HL-60 (cell line): ENCODE data around the gene HMCN1.

Experiments
- GABPA ChIP-seq: IDR thresholded peaks from 2 replicates; pipeline ENCODE4 v1.6.1; 2012; ENCODE audit warnings: low read depth
- POLR2AphosphoS5 ChIP-seq: IDR thresholded peaks from 2 replicates; pipeline ENCODE4 v1.6.1; 2012; ENCODE audit warnings: low read depth
- SPI1 ChIP-seq: IDR thresholded peaks from 2 replicates; pipeline ENCODE4 v1.6.1; 2012; ENCODE audit warnings: low read depth, mild to moderate bottlenecking, borderline replicate concordance
- TF ChIP-seq, protein P1 (sequence below): IDR thresholded peaks from one replicate; pipeline ENCODE4 v1.5.1; 2011; ENCODE audit warnings: low read length, control low read depth, inconsistent platforms; ENCODE audit not compliant: insufficient read depth
- TF ChIP-seq, protein P2 (sequence below): IDR thresholded peaks from 2 replicates; pipeline ENCODE4 v1.6.1; 2012; ENCODE audit warnings: low read depth; ENCODE audit not compliant: insufficient replicate concordance

DNA sequence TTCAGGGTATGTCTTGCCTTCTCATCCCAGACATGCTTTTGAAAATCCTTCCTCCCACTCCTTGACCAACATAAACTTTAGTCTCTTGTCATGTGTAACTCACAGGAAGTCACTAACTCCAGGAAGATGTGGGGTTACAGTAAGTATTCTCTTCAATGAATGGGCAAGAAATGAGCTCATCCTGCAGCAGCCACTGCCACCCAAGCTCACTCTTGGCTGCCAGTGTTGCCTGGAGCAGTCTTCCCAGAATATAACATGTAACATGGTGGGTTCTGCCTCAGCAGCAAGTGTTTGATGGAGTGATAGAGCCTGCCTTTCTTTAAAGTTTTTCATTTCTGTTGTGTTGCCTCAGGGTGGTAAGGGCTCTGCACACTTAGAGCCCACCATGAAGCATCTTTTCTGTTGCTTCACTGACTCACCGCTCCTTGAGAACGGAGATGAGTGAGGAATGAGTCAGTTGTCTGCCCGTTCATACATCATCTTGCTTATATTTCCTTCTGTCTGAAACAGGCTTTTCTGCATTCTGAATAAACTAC, 453.9 kb downstream of the HMCN1 start:
- TF ChIP-seq, protein P1, sequence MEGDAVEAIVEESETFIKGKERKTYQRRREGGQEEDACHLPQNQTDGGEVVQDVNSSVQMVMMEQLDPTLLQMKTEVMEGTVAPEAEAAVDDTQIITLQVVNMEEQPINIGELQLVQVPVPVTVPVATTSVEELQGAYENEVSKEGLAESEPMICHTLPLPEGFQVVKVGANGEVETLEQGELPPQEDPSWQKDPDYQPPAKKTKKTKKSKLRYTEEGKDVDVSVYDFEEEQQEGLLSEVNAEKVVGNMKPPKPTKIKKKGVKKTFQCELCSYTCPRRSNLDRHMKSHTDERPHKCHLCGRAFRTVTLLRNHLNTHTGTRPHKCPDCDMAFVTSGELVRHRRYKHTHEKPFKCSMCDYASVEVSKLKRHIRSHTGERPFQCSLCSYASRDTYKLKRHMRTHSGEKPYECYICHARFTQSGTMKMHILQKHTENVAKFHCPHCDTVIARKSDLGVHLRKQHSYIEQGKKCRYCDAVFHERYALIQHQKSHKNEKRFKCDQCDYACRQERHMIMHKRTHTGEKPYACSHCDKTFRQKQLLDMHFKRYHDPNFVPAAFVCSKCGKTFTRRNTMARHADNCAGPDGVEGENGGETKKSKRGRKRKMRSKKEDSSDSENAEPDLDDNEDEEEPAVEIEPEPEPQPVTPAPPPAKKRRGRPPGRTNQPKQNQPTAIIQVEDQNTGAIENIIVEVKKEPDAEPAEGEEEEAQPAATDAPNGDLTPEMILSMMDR: no peak
- TF ChIP-seq SPI1 (no peak), POLR2AphosphoS5 (no peak), GABPA (no peak)
- TF ChIP-seq, protein P2, sequence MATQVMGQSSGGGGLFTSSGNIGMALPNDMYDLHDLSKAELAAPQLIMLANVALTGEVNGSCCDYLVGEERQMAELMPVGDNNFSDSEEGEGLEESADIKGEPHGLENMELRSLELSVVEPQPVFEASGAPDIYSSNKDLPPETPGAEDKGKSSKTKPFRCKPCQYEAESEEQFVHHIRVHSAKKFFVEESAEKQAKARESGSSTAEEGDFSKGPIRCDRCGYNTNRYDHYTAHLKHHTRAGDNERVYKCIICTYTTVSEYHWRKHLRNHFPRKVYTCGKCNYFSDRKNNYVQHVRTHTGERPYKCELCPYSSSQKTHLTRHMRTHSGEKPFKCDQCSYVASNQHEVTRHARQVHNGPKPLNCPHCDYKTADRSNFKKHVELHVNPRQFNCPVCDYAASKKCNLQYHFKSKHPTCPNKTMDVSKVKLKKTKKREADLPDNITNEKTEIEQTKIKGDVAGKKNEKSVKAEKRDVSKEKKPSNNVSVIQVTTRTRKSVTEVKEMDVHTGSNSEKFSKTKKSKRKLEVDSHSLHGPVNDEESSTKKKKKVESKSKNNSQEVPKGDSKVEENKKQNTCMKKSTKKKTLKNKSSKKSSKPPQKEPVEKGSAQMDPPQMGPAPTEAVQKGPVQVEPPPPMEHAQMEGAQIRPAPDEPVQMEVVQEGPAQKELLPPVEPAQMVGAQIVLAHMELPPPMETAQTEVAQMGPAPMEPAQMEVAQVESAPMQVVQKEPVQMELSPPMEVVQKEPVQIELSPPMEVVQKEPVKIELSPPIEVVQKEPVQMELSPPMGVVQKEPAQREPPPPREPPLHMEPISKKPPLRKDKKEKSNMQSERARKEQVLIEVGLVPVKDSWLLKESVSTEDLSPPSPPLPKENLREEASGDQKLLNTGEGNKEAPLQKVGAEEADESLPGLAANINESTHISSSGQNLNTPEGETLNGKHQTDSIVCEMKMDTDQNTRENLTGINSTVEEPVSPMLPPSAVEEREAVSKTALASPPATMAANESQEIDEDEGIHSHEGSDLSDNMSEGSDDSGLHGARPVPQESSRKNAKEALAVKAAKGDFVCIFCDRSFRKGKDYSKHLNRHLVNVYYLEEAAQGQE: no peak
